IMR-90 (cell line): Measurements from ENCODE around the gene C1QC. TPM values are rescaled to one million over a fixed set of nuclear protein-coding genes. Genes with fewer than 3 reads are reported as not detected.

Source experiments
- ATAC-seq: fragments of 200-7000 bp; cut with Tn5 transposase; 2 replicates; pipeline ENCODE4 v1.9.1; 2020; ENCODE audit warnings: low read depth, mild to moderate bottlenecking, moderate library complexity
- BruUV-seq: library from RNA; stranded (reverse); fragments of 400-500 nt; replicated peaks from 2 replicates; lab custom pipeline; 2021; lab: Mats Ljungman, UMichigan
- CTCF ChIA-PET: fragments of 300-600 bp; formaldehyde crosslinking; extraction: SDS; loops from one replicate; lab custom pipeline; 2021; ENCODE audit warnings: antibody characterized with exemption; lab: Yijun Ruan, JAX
- POLR2A ChIA-PET: fragments of 300-600 bp; sonication (Branson Sonifier 250); formaldehyde crosslinking; loops from one replicate; lab custom pipeline; 2022; ENCODE audit warnings: antibody characterized with exemption; ENCODE audit not compliant: unreplicated experiment; lab: Charles Lee
- DNase-seq: peaks from one replicate; pipeline ENCODE4 v3.0.0; 2013
- H2AFZ ChIP-seq: replicated peaks from 2 replicates; pipeline ENCODE3; 2013; ENCODE audit warnings: low read length, mild to moderate bottlenecking; ENCODE audit not compliant: poor library complexity
- H2AK5ac ChIP-seq: 2 replicates; pipeline ENCODE4 v1.6.1; 2013; ENCODE audit warnings: low read depth, low read length, inconsistent platforms
- H2AK9ac ChIP-seq: replicated peaks from 2 replicates; pipeline ENCODE3; 2013; ENCODE audit warnings: mild to moderate bottlenecking, low read depth, low read length, moderate library complexity; ENCODE audit not compliant: poor library complexity
- H2BK120ac ChIP-seq: 2 replicates; pipeline ENCODE4 v1.6.1; 2013; ENCODE audit warnings: low read depth, low read length, inconsistent platforms
- H2BK15ac ChIP-seq: 3 replicates; pipeline ENCODE4 v1.6.1; 2013; ENCODE audit warnings: low read depth, low read length, inconsistent platforms
- H2BK20ac ChIP-seq: 2 replicates; pipeline ENCODE4 v1.6.1; 2013; ENCODE audit warnings: low read depth, mild to moderate bottlenecking, inconsistent platforms, low read length, moderate library complexity
- H2BK5ac ChIP-seq: 2 replicates; pipeline ENCODE4 v1.6.1; 2013; ENCODE audit warnings: mild to moderate bottlenecking, low read depth, low read length, inconsistent platforms; ENCODE audit not compliant: poor library complexity, severe bottlenecking
- H3K14ac ChIP-seq: replicated peaks from 2 replicates; pipeline ENCODE4 v1.6.1; 2013; ENCODE audit warnings: low read depth, low read length, inconsistent platforms
- H3K18ac ChIP-seq: 2 replicates; pipeline ENCODE4 v1.6.1; 2013; ENCODE audit warnings: low read depth, low read length, control low read depth
- H3K23ac ChIP-seq: 2 replicates; pipeline ENCODE4 v1.6.1; 2013; ENCODE audit warnings: low read depth, low read length, inconsistent platforms
- H3K27ac ChIP-seq: 2 replicates; pipeline ENCODE4 v1.5.1; 2013; ENCODE audit warnings: mild to moderate bottlenecking, control low read depth, low read length; ENCODE audit not compliant: insufficient read depth
- H3K27me3 ChIP-seq: 2 replicates; pipeline ENCODE4 v1.6.1; 2013; ENCODE audit warnings: low read length; ENCODE audit not compliant: control insufficient read depth, insufficient read depth
- H3K36me3 ChIP-seq: 2 replicates; pipeline ENCODE4 v1.6.1; 2013; ENCODE audit warnings: low read length, mixed read lengths; ENCODE audit not compliant: control insufficient read depth, insufficient read depth
- H3K4ac ChIP-seq: 2 replicates; pipeline ENCODE4 v1.6.1; 2013; ENCODE audit warnings: low read depth, low read length, inconsistent platforms
- H3K4me1 ChIP-seq: 2 replicates; pipeline ENCODE4 v1.6.1; 2013; ENCODE audit warnings: low read length, mixed read lengths; ENCODE audit not compliant: control insufficient read depth, insufficient read depth
- H3K4me2 ChIP-seq: 2 replicates; pipeline ENCODE4 v1.6.1; 2013; ENCODE audit warnings: low read depth, mild to moderate bottlenecking, control low read depth, low read length, moderate library complexity
- H3K4me3 ChIP-seq: 2 replicates; pipeline ENCODE4 v1.5.1; 2013; ENCODE audit warnings: low read depth, mild to moderate bottlenecking, control low read depth, low read length, moderate library complexity; ENCODE audit not compliant: insufficient read depth
- H3K56ac ChIP-seq: 2 replicates; pipeline ENCODE4 v1.6.1; 2013; ENCODE audit warnings: low read length, inconsistent platforms; ENCODE audit not compliant: insufficient read depth; ENCODE audit errors: extremely low read depth
- H3K79me1 ChIP-seq, 2 experiments: 2 replicates each; pipeline ENCODE4 v1.6.1; 2013; ENCODE audit warnings: low read length in 2 of 2, inconsistent platforms in 1 of 2, low read depth in 1 of 2
- H3K9ac ChIP-seq: 2 replicates; pipeline ENCODE4 v1.6.1; 2013; ENCODE audit warnings: low read depth, low read length, control low read depth
- H3K9me1 ChIP-seq: 2 replicates; pipeline ENCODE4 v1.6.1; 2013; ENCODE audit warnings: low read length, inconsistent platforms; ENCODE audit not compliant: insufficient read depth
- H3K9me3 ChIP-seq: 2 replicates; pipeline ENCODE4 v1.6.1; 2013; ENCODE audit warnings: low read length; ENCODE audit not compliant: control insufficient read depth, insufficient read depth
- H4K20me1 ChIP-seq: 2 replicates; pipeline ENCODE4 v1.6.1; 2013; ENCODE audit warnings: low read length, inconsistent platforms; ENCODE audit not compliant: insufficient read depth
- H4K5ac ChIP-seq: 2 replicates; pipeline ENCODE4 v1.6.1; 2013; ENCODE audit warnings: mild to moderate bottlenecking, low read depth, low read length, control low read depth
- H4K8ac ChIP-seq, 2 experiments: 2 replicates each; pipeline ENCODE4 v1.6.1; 2013; ENCODE audit warnings: low read depth in 2 of 2, low read length in 2 of 2, control low read depth in 1 of 2, inconsistent platforms in 1 of 2
- H4K91ac ChIP-seq: 2 replicates; pipeline ENCODE4 v1.6.1; 2013; ENCODE audit warnings: low read depth, low read length, inconsistent platforms; ENCODE audit not compliant: insufficient read depth
- BHLHE40 ChIP-seq: fragments of 150-350 bp; IDR thresholded peaks from 2 replicates; pipeline ENCODE4 v1.6.1; 2016; ENCODE audit warnings: mild to moderate bottlenecking, low read depth, low read length
- CEBPB ChIP-seq: IDR thresholded peaks from 2 replicates; pipeline ENCODE4 v1.6.1; 2012; ENCODE audit warnings: low read depth, low read length, improper control_type of control experiment
- CHD1 ChIP-seq: IDR thresholded peaks from 2 replicates; pipeline ENCODE4 v1.6.1; 2012; ENCODE audit warnings: low read depth, low read length, improper control_type of control experiment
- CTCF ChIP-seq: conservative IDR thresholded peaks from 2 replicates; pipeline ENCODE4 v1.5.1; 2012; ENCODE audit warnings: mild to moderate bottlenecking, low read depth, low read length, improper control_type of control experiment
- FOS ChIP-seq: fragments of 150-350 bp; IDR thresholded peaks from 2 replicates; pipeline ENCODE4 v1.6.1; 2016; ENCODE audit warnings: low read depth, low read length
- MAFK ChIP-seq: IDR thresholded peaks from 2 replicates; pipeline ENCODE4 v1.6.1; 2012; ENCODE audit warnings: low read depth, low read length, improper control_type of control experiment
- MAZ ChIP-seq: IDR thresholded peaks from 2 replicates; pipeline ENCODE4 v1.6.1; 2012; ENCODE audit warnings: low read depth, mild to moderate bottlenecking, low read length, improper control_type of control experiment, moderate library complexity, borderline replicate concordance
- MXI1 ChIP-seq: IDR thresholded peaks from 2 replicates; pipeline ENCODE4 v1.6.1; 2012; ENCODE audit warnings: low read depth, mild to moderate bottlenecking, low read length, moderate library complexity, borderline replicate concordance
- NFE2L2 ChIP-seq: fragments of 150-350 bp; IDR thresholded peaks from 2 replicates; pipeline ENCODE4 v1.6.1; 2016; ENCODE audit warnings: low read depth, mild to moderate bottlenecking, low read length
- POLR2A ChIP-seq: IDR thresholded peaks from 2 replicates; pipeline ENCODE4 v1.6.1; 2012; ENCODE audit warnings: mild to moderate bottlenecking, low read depth, low read length
- RAD21 ChIP-seq: IDR thresholded peaks from 2 replicates; pipeline ENCODE4 v1.6.1; 2012; ENCODE audit warnings: low read length, improper control_type of control experiment
- RCOR1 ChIP-seq: IDR thresholded peaks from 2 replicates; pipeline ENCODE4 v1.6.1; 2012; ENCODE audit warnings: mild to moderate bottlenecking, low read length, improper control_type of control experiment; ENCODE audit not compliant: insufficient replicate concordance
- WGBS, 2 experiments: methylation state at CpG; one replicate each; pipeline versions ENCODE4 v1.1.5 to v1.1.7; 2013; ENCODE audit warnings: missing lambda C conversion rate in 2 of 2; ENCODE audit not compliant: insufficient read length in 1 of 2; ENCODE audit errors: extremely low coverage in 2 of 2; 5-methylcytosine and 5-hydroxymethylcytosine counted together
- dilution Hi-C: fragments of 300-500 bp; cut with HindIII; formaldehyde crosslinking; loops from one replicate; pipeline ENCODE4 v1.14.3; 2018; ENCODE audit warnings: low sequenced_read_pairs; ENCODE audit not compliant: unreplicated experiment
- in situ Hi-C: fragments of 300-500 bp; cut with MboI; formaldehyde crosslinking; loops from 3 replicates; pipeline ENCODE4 v1.14.3; 2019; ENCODE audit warnings: low sequenced_read_pairs, inconsistent platforms, mixed read lengths
- intact Hi-C: fragments of 100-400 bp; cut with micrococcal nuclease; formaldehyde crosslinking; loops from 2 replicates; pipeline ENCODE4 v1.10.0; 2022
- polyA plus RNA-seq, 3 experiments: library from polyadenylated mRNA; depleted of rRNA; stranded (reverse); fragments of >200 nt; gene quantifications; 2 replicates each; pipeline ENCODE4 v1.2.3, GENCODE V29; 2012; ENCODE audit warnings: low replicate concordance in 1 of 3
- total RNA-seq: library from RNA; depleted of rRNA; stranded (reverse); fragments of >200 nt; gene quantifications from 2 replicates; pipeline ENCODE4 v1.2.3, GENCODE V29; 2012
- TF ChIP-seq, protein P1 (sequence below): fragments of 150-350 bp; IDR thresholded peaks from 2 replicates; pipeline ENCODE4 v1.6.1; 2017; ENCODE audit warnings: mild to moderate bottlenecking, antibody characterized with exemption, low read length, low read depth
- TF ChIP-seq, protein P2 (sequence below): fragments of 150-350 bp; IDR thresholded peaks from 2 replicates; pipeline ENCODE4 v1.6.1; 2016; ENCODE audit warnings: low read depth, mild to moderate bottlenecking, low read length, moderate library complexity, borderline replicate concordance

Gene C1QC
- total and polyA plus RNA-seq, 2 of the 4 experiments (the other 2 are of a cell fraction): not detected

GRCh38 chr1:22643928-22644327 is 495 bp downstream of the C1QC start:
- dilution Hi-C loops (no loop called here), intact Hi-C loops (loop anchor here (10.0 kb wide), 1 partner anchor 539 kb away; no protein-coding TSS in a partner anchor), in situ Hi-C loops (no loop called here)
- no peak overlapping the region for H3K4ac ChIP-seq
- H2BK20ac ChIP-seq: no peak overlapping the region
- no peaks in the 10 kb centered on the region for H3K9me1 ChIP-seq
- TF ChIP-seq NFE2L2 (no peak), CHD1 (no peak), FOS (no peak), MAZ (no peak), MXI1 (no peak), BHLHE40 (no peak), MAFK (no peak), CEBPB (no peak), RAD21 (no peak), RCOR1 (no peak), CTCF (no peak), POLR2A (no peak)
- TF ChIP-seq, protein P1, sequence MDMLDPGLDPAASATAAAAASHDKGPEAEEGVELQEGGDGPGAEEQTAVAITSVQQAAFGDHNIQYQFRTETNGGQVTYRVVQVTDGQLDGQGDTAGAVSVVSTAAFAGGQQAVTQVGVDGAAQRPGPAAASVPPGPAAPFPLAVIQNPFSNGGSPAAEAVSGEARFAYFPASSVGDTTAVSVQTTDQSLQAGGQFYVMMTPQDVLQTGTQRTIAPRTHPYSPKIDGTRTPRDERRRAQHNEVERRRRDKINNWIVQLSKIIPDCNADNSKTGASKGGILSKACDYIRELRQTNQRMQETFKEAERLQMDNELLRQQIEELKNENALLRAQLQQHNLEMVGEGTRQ: no peak
- TF ChIP-seq, protein P2, sequence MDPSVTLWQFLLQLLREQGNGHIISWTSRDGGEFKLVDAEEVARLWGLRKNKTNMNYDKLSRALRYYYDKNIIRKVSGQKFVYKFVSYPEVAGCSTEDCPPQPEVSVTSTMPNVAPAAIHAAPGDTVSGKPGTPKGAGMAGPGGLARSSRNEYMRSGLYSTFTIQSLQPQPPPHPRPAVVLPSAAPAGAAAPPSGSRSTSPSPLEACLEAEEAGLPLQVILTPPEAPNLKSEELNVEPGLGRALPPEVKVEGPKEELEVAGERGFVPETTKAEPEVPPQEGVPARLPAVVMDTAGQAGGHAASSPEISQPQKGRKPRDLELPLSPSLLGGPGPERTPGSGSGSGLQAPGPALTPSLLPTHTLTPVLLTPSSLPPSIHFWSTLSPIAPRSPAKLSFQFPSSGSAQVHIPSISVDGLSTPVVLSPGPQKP: no peak
- H4K8ac ChIP-seq: no peak overlapping the region
- no peak overlapping the region for H2AK5ac ChIP-seq
- H3K4me1 ChIP-seq: peaks cover 2% of the 10 kb centered on the region; the same call in 1 of the 2 replicates
- H4K91ac ChIP-seq: no peak overlapping the region
- no peak overlapping the region for H2AFZ ChIP-seq
- no peak for ATAC-seq
- no peak overlapping the region for H3K9ac ChIP-seq
- H4K5ac ChIP-seq: no peak overlapping the region
- no peak overlapping the region for H2BK5ac ChIP-seq
- no peak for DNase-seq
- H3K4me3 ChIP-seq: no peak overlapping the region
- H3K36me3 ChIP-seq: no peaks in the 10 kb centered on the region
- no peak overlapping the region for H3K18ac ChIP-seq
- no TSS peak for BruUV-seq
- no peak overlapping the region for H2BK15ac ChIP-seq
- H3K9me3 ChIP-seq: no peaks in the 10 kb centered on the region
- H3K27me3 ChIP-seq: peaks cover 40% of the 10 kb centered on the region
- no peak overlapping the region for H2AK9ac ChIP-seq
- H3K23ac ChIP-seq: no peak overlapping the region
- H4K20me1 ChIP-seq: peaks cover 5% of the 10 kb centered on the region
- H3K27ac ChIP-seq: no peak overlapping the region
- no peak overlapping the region for H2BK120ac ChIP-seq
- POLR2A ChIA-PET: no interaction called here
- no peak overlapping the region for H3K56ac ChIP-seq
- H3K14ac ChIP-seq: no peak overlapping the region
- 53% methylated on average over 2 of the region's 12 CpGs; no CpG with 5 or more reads in 1 of the 2 experiments for WGBS, 2 experiments
- no peak overlapping the region for H3K4me2 ChIP-seq
- CTCF ChIA-PET: no interaction called here
- H3K79me1 ChIP-seq: no peaks in the 10 kb centered on the region
